Neutrophil (primary cell): ENCODE data around the gene DMBT1.

ENCODE experiments used
- H3K27ac ChIP-seq: fragments of 200-600 bp; sonication (generic); 2 replicates; pipeline ENCODE4 v1.5.1; 2016; ENCODE audit warnings: mild to moderate bottlenecking, moderate library complexity
- H3K27me3 ChIP-seq: fragments of 200-600 bp; sonication (generic); 2 replicates; pipeline ENCODE4 v1.6.0; 2016; ENCODE audit warnings: mild to moderate bottlenecking
- H3K36me3 ChIP-seq: fragments of 200-600 bp; sonication (generic); 2 replicates; pipeline ENCODE4 v1.5.1; 2017
- H3K4me1 ChIP-seq, 2 experiments: fragments of 200-600 bp in 1 of 2; sonication (generic) in 1 of 2; 1 replicate in 1 of 2; 2 replicates in 1 of 2; pipeline versions ENCODE4 v1.5.1 to v1.6.1; 2013 to 2016; ENCODE audit warnings: low read depth in 1 of 2, low read length in 1 of 2, mild to moderate bottlenecking in 1 of 2, moderate library complexity in 1 of 2; ENCODE audit not compliant: control insufficient read depth in 1 of 2, insufficient read depth in 1 of 2
- H3K4me3 ChIP-seq, 2 experiments: fragments of 200-600 bp in 1 of 2; sonication (generic) in 1 of 2; 1 replicate in 1 of 2; 2 replicates in 1 of 2; pipeline ENCODE4 v1.5.1; 2013 to 2016; ENCODE audit warnings: low read depth in 1 of 2, low read length in 1 of 2, mild to moderate bottlenecking in 1 of 2, moderate library complexity in 1 of 2
- H3K9me3 ChIP-seq: fragments of 200-600 bp; sonication (generic); 2 replicates; pipeline ENCODE4 v1.5.1; 2016
- TF ChIP-seq, protein P1 (sequence below): fragments of 200-600 bp; sonication (generic); IDR thresholded peaks from 2 replicates; pipeline ENCODE4 v1.5.1; 2016; ENCODE audit warnings: antibody characterized with exemption

Gene DMBT1

DNA sequence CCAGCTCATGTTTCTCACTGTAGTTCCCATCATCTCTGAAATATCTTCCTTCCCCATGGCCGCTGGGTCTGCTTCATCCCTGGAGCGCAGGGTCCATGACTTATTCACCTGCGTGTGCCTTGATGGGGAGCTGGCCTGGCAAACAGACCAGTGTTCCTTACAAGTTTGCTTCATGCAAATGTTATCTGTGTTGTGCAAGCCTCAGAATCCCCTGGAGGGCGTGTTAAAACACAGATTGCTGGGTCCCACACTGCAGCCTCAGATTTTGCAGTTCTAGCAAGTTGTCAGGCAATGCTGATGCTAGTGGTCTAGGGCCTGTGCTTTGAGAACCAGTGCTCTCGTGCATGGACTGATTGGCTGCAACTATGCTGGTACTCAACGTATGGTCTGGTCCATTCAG, 7.2 kb upstream of the DMBT1 start:
- no peaks in the 10 kb centered on the region for H3K36me3 ChIP-seq
- H3K4me3 ChIP-seq = no peak overlapping the region
- H3K27me3 ChIP-seq = peaks cover 22% of the 10 kb centered on the region
- TF ChIP-seq, protein P1, sequence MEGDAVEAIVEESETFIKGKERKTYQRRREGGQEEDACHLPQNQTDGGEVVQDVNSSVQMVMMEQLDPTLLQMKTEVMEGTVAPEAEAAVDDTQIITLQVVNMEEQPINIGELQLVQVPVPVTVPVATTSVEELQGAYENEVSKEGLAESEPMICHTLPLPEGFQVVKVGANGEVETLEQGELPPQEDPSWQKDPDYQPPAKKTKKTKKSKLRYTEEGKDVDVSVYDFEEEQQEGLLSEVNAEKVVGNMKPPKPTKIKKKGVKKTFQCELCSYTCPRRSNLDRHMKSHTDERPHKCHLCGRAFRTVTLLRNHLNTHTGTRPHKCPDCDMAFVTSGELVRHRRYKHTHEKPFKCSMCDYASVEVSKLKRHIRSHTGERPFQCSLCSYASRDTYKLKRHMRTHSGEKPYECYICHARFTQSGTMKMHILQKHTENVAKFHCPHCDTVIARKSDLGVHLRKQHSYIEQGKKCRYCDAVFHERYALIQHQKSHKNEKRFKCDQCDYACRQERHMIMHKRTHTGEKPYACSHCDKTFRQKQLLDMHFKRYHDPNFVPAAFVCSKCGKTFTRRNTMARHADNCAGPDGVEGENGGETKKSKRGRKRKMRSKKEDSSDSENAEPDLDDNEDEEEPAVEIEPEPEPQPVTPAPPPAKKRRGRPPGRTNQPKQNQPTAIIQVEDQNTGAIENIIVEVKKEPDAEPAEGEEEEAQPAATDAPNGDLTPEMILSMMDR = no peak
- no peaks in the 10 kb centered on the region for H3K9me3 ChIP-seq
- no peak overlapping the region for H3K27ac ChIP-seq
- no peaks in the 10 kb centered on the region for H3K4me1 ChIP-seq

DNA sequence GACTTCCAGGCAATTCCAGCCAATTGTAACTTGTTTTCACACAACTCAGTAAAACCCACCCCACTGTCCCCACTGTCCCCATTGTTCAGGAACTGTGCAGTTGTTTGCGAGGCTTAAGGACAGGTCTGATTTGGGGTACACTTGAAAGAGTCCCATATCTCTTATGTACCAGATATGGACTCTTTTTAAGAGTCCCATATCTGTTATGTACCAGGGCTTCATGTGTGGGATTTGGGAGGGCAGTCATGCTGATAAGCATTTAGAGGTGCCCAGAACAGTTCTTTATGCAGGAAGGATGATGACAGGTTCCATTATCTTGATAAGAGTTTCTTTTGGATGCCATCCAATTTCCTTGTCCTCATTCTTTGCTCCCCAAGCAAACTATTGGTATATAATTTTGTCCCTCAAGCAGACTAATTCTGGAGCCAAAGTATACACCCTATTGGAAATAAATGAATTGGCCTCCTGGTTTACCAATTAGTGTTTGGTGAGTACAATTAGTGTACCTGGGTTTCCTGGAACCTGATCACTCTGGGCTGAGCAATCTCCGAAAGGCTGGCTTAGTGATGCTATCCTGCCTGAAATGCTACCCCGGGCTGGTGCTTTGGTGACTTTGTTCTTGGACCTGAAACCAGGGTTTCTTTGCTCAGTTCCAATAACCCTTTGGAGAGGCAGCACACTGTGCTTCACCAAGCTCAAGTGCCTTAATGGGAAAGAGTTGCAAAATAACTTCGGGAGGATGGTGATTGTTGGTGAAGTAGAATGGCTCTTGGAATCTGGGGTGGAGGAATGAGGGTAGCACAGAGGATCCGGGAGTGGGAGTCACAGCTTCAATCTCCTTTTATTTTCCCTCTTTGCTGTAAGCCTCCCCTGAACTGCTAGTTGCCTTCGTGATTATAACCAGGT, 6.2 kb upstream of the DMBT1 start:
- Histone ChIP-seq H3K4me3 (no peak overlapping the region), H3K4me1 (no peaks in the 10 kb centered on the region), H3K36me3 (no peaks in the 10 kb centered on the region), H3K27me3 (peaks cover 33% of the 10 kb centered on the region), H3K27ac (no peak overlapping the region), H3K9me3 (no peaks in the 10 kb centered on the region)
- TF ChIP-seq, protein P1 = no peak

DNA sequence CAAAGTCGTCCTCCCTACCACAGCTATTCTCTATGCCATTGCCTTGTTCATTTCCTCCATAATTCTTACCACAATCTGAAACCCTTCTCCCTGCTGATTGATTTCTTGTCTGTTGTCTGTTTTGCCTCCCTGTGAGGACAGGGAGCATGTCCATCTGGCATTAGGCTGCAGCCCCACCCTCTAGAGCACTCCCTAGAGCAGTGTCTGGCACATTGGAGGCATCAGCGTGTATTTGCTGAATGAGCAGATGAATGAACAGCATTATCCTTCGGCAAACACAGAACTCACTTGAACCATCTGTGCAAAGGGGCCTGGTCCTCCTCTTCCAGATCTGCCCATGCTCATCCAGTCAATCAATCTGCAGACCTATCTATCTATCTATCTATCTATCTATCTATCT, 5.1 kb upstream of the DMBT1 start:
- Histone ChIP-seq H3K36me3 (no peaks in the 10 kb centered on the region), H3K9me3 (no peaks in the 10 kb centered on the region), H3K4me1 (no peaks in the 10 kb centered on the region), H3K4me3 (no peak overlapping the region), H3K27ac (no peak overlapping the region), H3K27me3 (peaks cover 43% of the 10 kb centered on the region)
- TF ChIP-seq, protein P1 = no peak

- H3K4me1 ChIP-seq = no peaks in the 10 kb centered on the region
- H3K9me3 ChIP-seq = no peaks in the 10 kb centered on the region
- TF ChIP-seq, protein P1 = no peak
- peaks cover 64% of the 10 kb centered on the region for H3K27me3 ChIP-seq
- no peak overlapping the region for H3K27ac ChIP-seq
- no peaks in the 10 kb centered on the region for H3K36me3 ChIP-seq
- H3K4me3 ChIP-seq = no peak overlapping the region
Measured at GRCh38 chr10:122557516-122557915, 3.0 kb upstream of the DMBT1 start.

DNA sequence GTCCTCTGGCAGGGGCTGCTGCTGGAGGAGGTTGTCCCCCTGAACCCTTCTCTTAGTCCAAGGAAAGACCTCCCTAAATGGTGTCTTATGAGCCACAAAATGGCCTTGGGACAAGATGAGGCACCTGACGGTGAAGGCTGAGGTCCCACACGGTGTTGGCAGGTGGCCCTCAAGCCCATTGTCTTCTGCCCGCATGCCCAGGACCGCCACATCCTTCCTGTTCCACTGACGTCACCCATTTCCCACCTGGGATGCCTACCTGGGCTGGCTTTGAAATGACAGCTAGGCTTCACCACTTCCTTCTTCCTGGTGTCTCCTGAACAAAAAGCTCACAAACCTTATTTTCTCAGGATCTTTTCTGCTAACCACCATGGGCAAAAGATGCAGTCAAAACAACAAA, 2.1 kb upstream of the DMBT1 start:
- Histone ChIP-seq H3K36me3 (no peaks in the 10 kb centered on the region), H3K9me3 (no peaks in the 10 kb centered on the region), H3K27ac (no peak overlapping the region), H3K27me3 (peaks cover 73% of the 10 kb centered on the region), H3K4me3 (no peak overlapping the region), H3K4me1 (no peaks in the 10 kb centered on the region)
- TF ChIP-seq, protein P1 = no peak
